NCI-H1417 (cell line): Measurements from ENCODE around the gene HESX1.
A peak's percentile ranks its signal among the peaks of the same experiment; 100 is the strongest.

Experiments
- DNase-seq, 3 experiments: peaks; one replicate each; lab custom pipeline; 2025; lab: John Stamatoyannopoulos, UW

Gene HESX1

GRCh38 chr3:57168151-57168550 is 31.6 kb downstream of the HESX1 start:
- no peak for DNase-seq

- no peak for DNase-seq
Observed at GRCh38 chr3:57166660-57167059, 33.1 kb downstream of the HESX1 start.

- peak in 1 of 3 experiments; percentile 41 for DNase-seq
Observed at GRCh38 chr3:57165641-57166040, 34.1 kb downstream of the HESX1 start.

GRCh38 chr3:57164657-57165573 is 34.9 kb downstream of the HESX1 start, which contains the start of gene IL17RD:
Gene IL17RD, minus strand, starts transcription at chr3:57165353. Its CDS starts 67 bp downstream, at chr3:57165286.
- peak; percentile 54 to 85 (median 80) for DNase-seq

DNA sequence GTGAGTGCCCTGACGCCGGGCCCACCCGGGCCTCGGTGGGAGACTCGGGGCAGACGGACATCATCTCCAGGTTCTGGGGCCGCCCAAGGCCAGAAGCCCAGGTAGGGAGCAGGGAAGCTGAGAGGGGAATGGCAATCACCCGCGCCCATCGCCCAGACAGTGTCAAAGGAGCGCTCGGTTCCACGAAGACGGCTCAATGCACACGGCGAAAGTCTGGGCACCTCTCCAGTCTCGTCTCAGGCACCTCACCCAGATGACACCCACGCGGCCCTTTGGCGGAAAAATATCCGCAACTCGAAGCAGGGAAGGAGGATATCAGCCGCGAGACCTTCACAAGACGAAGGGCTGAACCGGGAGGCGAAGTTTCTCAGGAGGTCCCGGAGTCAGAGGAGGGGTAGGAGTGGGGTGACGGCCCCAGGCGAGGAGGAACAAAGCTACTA is 35.5 kb downstream of the HESX1 start:
- DNase-seq: peak in 2 of 3 experiments; percentile 19 to 39

GRCh38 chr3:57163751-57164150 is 36.0 kb downstream of the HESX1 start:
- DNase-seq: no peak

DNA sequence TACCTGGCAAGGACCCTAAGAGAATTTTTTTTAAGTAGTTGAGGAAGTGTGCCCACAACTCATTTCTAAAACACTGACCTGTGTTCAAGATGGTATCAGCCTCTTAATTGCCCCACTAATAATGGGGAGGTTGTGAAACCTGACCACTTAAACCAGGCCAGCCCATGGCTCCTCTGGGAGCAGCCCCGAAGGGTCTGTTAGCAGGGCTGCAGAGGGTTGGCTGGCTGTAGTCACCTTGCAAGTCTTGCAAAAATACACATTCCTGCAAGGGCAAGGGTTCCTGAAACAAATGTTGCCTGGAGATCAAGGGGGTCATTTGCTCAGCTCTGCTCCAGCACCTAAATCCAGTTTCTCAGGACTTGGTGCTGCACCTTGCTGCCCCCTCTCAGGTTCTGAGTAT is 37.9 kb downstream of the HESX1 start:
- no peak for DNase-seq

DNA sequence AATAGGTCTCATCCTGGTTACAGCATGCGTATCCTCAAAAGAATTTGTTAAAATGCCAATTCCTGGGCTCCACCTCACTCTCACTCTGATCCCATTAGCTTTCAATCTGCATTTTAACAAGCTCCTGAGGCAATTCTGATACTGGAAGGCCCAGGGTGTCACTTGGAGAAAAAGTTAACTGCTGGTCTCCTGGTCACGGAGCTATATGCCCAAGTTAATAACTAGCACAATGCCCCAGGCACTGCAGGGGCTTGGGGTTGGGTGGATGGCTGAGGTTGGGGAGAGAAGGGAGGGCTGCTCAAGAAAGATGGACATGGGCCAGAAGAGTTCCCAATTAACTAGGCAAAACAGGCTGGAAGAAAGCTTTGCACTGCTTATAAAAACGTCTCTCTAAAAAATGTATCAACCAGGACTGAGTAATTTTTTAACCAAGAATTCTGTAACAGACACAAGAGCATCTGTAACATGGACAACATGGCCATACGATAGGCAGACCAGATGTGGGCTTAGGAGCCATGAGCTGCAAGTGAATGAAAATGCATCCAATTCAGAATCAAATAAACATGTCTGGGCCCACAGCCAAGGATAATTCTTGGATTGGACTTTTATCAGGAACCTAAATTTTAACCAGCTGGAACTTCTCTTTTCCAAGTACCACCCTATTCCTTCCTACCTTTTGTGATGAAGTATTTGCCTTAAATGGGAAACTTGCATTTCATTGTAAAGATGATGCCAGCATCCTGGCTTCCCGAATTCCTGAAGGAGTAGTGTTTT is 38.8 kb downstream of the HESX1 start:
- no peak for DNase-seq

- DNase-seq: no peak
Observed at GRCh38 chr3:57160076-57160764, 39.6 kb downstream of the HESX1 start.

DNA sequence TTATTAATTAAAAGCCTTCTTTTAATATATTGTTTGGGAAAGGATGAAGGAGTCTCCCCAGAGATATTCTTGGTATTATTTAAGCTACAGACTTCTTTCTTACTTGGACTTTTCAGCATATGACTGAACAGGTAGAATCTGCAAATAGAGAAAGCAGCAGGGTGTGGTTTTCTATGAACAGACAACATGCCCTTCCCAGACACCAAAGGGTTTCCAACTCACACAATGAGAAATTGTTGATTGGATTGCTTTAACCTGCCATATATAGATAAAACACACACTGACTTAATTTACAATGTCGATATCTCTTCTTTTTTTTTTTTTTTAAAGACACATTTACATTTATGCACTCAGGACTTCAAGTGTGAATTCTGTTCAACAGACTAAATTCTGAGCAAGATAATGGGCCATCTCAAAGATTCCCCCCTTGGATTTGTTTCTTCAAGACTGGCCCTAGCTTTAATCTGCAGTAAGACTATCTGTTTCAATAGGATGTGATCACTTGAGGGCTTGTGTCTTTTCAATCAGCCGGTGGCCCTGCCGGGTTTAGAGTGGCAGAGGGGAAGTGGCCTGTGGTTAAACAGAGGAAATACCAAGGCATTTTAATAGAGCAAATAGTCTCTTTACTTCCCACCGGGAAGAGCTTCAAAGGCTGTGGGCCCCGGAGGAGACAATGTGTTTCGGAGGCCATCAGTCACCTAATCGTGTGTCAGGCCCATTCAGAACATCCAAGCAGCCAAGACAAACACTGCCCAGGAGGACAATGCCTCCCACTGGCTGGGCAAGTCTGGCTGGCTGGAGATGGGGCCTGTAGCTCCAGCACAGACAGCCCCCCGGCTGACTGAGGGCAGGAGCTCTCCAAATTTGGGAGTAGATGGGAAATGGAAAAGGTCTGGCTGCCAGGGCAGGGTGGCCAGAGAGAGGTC is 40.7 kb downstream of the HESX1 start:
- peak in 2 of 3 experiments; percentile 13 to 63 for DNase-seq

DNA sequence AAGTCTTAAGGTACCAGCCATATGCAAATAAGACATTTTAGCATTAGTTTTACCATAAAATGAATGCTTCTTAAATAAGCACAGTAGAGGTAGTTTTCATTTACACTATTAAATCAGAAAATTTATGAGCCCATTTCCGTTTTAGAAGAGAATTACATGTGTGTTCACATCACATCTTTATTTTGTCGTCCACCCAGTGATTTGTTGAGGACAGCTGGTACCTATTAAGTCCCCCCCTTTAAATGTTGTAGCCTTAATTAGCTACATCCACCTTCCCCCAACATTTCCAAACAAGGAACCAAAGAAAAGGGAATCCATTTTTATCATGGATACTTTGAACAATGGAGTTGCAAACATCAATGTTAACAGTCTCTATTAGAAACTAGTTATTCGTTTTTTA is 41.5 kb downstream of the HESX1 start:
- peak in 2 of 3 experiments; percentile 17 to 74 for DNase-seq

DNA sequence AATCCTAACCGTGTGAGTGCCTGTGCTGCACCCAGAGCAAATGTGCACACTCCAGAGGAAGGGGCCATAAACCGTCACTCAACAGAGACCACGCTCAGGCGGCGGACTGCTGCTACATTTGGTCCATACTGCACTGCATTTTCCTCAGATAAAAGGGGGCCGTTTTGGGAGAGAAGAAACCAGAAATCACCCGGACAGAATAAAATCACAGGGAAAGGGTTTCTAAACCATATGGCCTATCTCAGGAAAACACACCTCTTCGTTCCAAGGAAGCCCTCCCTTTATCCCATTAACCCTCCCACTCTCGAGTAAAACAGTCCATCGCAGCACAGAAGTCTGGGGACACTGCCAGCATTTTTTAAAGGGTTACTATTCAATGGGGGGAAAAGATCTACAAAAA is 42.2 kb downstream of the HESX1 start:
- no peak for DNase-seq

- DNase-seq: no peak
Observed at GRCh38 chr3:57155310-57155643, 44.5 kb downstream of the HESX1 start.

DNA sequence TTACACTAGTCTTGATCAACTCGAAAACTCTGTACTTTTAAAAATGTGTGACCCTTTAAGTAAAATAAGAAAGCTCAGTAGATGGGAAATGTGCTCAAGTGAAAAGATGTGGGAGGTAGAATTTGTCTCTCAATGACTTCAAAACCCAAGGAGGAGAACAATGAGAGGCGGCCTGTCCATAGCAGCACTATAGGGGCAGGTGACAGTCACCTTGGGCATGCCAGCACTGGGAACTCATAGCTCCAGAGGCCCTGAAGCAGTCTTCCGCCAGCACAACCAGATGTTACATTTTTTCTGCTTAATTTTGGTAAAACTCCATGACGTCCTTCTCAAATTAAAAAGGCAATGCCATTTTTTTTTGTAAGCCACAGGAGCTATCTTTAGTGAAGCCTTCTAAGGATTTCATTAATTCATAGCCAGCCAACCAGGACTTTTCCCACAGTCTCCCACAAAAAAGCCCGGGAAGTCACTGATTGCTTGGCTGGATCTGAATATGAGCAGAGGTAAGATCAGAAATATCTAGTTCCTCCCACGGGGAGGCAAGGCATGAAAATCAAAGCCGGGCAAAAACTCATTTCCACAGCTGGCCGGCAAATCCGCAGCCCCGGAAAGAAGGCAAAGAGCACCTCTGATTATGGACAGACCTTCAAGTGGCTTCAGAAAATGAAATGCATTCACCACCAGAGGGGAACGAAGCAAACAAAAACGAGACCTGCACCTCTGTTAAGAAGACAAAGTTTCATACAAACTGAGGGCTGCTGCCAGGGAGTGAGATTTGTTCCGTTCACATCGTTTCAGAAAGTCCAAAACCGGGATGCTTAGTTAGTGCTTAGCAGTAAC is 45.1 kb downstream of the HESX1 start:
- no peak for DNase-seq

DNA sequence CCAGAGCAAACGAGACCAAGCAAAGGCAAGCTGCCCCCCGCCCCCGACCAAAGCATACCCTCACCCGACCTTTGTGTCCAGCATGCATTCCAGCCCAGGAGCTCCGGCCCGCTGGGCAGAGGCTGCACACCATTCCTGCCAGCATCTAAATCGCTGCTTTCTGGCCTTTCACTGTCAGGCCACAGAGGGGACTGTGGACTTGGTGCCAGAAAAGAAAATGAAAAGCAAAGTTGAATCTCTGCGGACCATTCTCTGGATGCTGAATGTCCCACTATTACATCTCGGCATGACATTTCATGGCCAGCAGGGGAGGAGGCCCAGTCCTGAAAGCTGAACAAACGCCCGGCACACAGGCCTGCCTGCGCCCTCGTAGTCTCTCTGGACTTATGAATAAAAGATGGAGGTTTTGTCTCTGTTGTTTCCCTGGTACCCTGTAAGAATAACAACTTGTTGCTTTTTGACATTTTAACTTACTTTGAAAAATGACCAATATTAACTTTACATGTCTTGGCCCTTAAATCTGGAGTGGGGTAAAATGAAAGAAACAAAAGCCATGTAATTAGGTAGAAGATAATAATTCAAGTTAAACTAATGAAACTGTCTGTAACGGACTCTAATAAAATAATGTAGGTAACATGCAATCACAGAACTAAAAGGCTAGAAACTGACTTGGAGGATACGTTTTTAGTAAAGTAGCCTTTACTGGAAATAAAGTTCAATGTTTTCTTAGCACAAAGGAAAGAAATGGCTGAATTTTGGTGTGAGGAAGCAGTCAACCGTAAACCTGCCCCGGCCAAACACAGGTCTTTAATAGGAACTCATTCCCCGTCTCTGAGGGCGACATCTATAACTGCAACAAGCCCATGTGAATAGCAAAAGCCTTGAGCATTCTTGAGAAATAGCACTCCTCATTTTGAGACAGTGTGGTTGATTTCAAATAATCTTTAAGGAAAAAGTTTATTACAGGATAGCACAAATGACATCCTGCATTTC is 47.3 kb downstream of the HESX1 start:
- no peak for DNase-seq

DNA sequence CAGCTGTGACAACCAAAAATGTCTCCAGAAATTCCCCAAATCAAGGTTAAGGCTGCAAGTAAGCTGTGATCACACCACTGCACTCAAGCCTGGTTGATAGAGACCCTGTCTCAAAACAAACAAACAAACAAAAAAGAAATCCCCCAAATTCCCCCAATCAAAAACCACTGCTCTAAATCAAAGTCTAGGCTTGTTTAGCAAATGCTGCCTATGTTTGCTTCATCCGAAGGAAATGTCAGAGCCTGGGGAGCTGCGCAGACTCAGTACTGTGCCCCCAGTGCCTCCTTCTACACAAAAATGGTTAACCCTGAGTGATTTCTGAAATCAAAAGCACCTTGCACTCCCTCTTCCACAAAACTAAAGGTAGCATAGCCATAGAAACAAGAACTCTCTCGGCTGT is 48.0 kb downstream of the HESX1 start:
- no peak for DNase-seq

- DNase-seq: no peak
Observed at GRCh38 chr3:57151021-57151449, 48.7 kb downstream of the HESX1 start.

DNA sequence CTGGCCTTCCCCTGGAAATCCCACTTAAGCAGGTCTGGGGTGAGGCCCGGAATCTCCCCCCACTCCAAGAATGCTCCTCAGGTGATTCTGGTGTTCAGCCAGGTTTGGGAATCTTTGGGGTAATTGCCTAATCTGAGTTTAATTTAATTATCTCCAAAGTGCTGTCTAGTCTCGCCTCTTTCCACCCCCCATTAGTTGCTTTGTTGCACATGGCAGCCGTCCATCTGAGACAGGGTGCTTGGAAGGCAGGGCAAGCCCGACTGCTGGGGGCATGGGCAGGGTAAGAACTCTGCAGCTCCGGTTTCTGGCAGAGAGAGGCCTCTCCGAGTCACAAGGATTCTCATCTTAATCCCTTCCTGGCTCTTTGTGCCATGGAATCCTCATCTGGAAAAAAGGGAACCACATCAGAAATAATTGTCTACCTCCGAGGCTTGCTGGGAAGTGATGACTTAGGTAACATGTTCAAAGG is 49.6 kb downstream of the HESX1 start:
- no peak for DNase-seq
